Measurements from ENCODE around the gene AFDN.

Gene AFDN

GRCh38 chr6:167817729-167818128 lies 9.0 kb upstream of the AFDN start:
- DNase-seq, result no peak

- peak; percentile 66 for DNase-seq
Observed at GRCh38 chr6:167819576-167819975, 7.1 kb upstream of the AFDN start.

GRCh38 chr6:167820681-167821080 lies 6.0 kb upstream of the AFDN start:
- DNase-seq, result no peak

- DNase-seq, result no peak
Observed at GRCh38 chr6:167824591-167825331, 1.9 kb upstream of the AFDN start.

- no peak for DNase-seq
Observed at GRCh38 chr6:167825332-167826229, 1.1 kb upstream of the AFDN start.

- peak; percentile 4 for DNase-seq
Observed at GRCh38 chr6:167826230-167826895, 348 bp upstream of the AFDN start.

GRCh38 chr6:167827583-167828324 lies 1.0 kb downstream of the AFDN start:
- DNase-seq, result peak; percentile 20

GRCh38 chr6:167828325-167828956 lies 1.7 kb downstream of the AFDN start:
- DNase-seq, result peak; percentile 20

GRCh38 chr6:167829513-167829912 lies 2.8 kb downstream of the AFDN start:
- no peak for DNase-seq

- DNase-seq, result no peak
Observed at GRCh38 chr6:167831281-167831828, 4.6 kb downstream of the AFDN start.

GRCh38 chr6:167832497-167833395 lies 6.0 kb downstream of the AFDN start:
- DNase-seq, result no peak

- DNase-seq, result no peak
Observed at GRCh38 chr6:167833396-167833763, 6.7 kb downstream of the AFDN start.

- no peak for DNase-seq
Observed at GRCh38 chr6:167835260-167835659, 8.5 kb downstream of the AFDN start.

GRCh38 chr6:167836721-167837120 lies 10.0 kb downstream of the AFDN start:
- no peak for DNase-seq

- DNase-seq, result no peak
Observed at GRCh38 chr6:167838207-167838748, 11.6 kb downstream of the AFDN start.

- no peak for DNase-seq
Observed at GRCh38 chr6:167839343-167839742, 12.6 kb downstream of the AFDN start.

GRCh38 chr6:167839755-167840154 lies 13.0 kb downstream of the AFDN start:
- no peak for DNase-seq

- no peak for DNase-seq
Observed at GRCh38 chr6:167840160-167840525, 13.4 kb downstream of the AFDN start.

GRCh38 chr6:167840526-167841179 lies 13.9 kb downstream of the AFDN start:
- no peak for DNase-seq

- no peak for DNase-seq
Observed at GRCh38 chr6:167841981-167842380, 15.3 kb downstream of the AFDN start.
